GM21576 (cell line): ENCODE data around the gene RPL19.

Source experiments
- ATAC-seq: cut with Tn5 transposase; IDR thresholded peaks from one replicate; pipeline ENCODE4 v1.9.1; 2021; ENCODE audit warnings: mild to moderate bottlenecking, moderate library complexity; ENCODE audit not compliant: unreplicated experiment

Gene RPL19

DNA sequence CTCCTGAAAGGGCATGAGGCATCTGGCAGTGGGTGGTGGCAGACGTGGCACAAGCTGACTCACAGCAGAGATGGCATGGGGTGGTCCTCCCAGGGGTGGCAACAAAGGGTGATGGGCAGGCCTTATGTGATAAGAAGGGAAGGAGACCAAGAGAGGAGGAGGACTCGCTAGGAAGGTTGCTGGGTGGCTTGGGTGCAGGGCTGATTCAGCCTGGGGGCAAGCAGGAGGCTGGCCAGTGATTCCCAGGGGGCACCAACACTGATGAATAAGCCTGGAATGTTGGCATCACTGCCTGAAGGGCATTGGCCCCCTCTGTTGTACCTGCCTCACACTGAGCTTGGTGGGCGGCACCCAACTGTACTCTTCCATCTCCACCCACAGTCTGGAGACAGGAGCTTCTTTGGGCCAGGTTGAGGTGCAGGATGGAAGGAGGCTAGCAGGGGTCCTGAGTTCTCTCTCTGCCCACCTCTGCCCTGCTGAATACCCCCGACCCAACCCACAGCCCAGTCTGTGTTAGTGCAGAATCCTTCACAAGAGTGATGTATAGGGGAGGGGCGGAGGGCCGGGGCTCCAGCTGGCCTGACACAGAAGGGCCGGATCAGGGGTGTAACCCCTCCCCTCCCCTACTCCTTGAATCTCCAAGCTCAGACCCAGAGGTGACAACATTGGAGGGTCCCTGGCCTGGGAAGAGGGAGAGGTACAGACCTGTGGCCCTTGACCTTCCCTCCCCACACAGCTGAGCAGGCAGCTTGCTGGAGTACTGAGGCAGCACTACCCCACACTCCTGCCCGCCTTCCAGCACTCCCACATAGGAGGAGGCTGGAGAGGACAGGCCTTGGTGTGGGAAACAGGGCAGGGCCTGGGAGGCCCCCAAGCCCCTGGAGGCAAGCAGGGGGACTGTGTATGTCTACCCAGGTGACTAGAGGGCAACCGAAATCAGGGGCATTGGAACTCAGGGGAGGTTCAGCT, 23.1 kb downstream of the RPL19 start:
- ATAC-seq = no peak

DNA sequence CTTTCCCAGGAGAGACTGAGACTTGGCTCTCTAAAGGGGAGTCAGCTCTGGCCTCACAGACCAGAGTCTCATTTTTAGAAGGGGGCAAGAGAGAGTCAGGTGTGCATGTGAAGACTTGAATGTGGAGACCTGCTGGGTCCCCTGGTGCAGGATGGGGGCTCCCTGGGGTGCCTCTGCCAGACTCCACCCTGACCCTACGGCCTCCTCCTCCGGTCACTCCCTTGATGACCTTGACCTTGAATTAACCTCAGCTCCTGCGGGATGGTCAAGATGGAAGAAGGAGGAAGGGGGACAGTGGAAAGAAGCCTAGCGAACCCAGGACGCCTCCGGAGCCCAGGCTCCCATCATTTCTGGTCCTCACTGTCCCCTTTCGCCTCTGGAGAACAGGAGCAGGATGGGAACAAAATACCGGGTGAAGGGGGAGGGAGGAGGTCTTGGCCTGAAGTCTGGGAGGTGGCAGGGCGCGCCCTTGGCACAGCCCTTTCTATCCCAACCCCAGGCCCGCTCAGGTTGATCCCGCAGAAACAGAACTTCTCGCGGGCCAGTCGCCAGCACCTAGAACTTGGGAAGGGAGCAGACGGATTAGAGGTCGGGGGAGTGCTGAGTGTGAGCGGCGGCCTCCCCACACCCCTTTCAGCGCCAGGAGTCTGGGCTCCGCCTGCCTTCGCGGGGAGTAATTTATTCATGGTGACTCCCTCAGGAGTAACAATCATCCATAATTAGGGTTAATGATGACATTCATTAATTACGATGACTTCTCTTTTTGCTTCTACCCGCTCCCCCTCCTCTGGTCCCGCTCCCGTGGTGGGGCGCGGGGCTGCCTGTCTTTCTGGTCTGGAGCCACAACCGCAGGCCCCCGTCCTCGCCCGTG, 24.1 kb downstream of the RPL19 start:
- ATAC-seq = no peak

DNA sequence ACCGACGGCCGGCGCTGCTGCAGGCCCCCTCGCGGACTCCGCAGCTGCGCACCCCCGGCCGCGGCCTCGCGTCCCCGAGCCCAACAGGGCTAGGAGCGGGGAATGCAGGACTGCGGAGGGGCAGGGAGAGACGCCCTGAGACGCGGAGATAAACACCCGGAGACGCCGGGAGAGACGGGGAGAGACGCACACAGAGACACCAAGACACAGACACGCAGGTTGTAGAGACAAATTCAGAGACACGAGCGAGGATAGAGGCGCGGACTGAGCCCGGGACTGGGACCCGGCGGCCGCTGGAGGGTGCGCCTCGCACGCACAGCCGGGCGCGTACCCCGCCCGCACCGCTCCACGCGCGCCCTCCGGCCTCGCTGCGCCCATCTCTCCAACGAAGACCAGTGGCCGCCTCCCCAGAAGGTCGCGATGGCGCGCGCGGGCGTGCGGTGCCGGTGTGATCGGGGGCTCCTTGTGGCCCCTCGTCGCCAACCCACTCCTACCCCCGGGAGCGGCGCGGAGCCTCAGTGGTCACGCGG, 24.8 kb downstream of the RPL19 start:
- no peak for ATAC-seq

DNA sequence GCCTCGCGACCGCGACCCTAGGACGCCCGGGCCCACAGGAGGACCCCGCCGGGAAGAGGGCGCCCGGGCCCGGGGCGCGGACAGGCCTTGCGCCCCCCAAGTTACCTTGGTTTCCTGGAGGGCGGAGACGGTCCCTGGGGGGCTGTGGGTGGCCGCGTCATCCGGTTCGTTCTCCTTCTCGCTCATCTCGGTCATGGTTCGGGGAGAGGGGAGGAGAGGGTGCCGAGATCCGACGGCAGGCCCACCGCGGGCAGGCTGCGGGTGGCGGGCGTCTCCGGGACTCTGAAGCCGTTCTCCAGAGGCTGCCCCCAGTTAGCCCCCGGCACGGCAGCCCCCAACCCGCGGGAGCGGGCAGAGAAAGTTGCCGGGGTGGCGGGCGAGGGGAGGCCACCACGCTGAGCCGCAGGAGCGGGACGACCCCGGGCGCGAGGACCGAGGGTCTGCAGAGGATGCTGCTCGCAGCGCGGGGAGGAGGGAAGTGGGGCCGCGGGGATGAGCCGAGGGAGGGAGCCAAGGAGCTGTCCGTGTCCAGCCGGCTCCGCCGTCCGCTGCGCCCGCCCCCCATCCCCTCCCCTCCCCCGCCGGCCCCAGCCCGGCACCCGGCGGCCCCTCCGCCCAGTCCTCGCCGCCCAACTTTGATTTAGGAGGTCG, 25.4 kb downstream of the RPL19 start, which contains the start of gene STAC2:
STAC2 (minus strand) TSS at position 638 of the 651 bp plus-strand sequence; CDS start at position 195, 443 bp downstream.
- no peak for ATAC-seq

DNA sequence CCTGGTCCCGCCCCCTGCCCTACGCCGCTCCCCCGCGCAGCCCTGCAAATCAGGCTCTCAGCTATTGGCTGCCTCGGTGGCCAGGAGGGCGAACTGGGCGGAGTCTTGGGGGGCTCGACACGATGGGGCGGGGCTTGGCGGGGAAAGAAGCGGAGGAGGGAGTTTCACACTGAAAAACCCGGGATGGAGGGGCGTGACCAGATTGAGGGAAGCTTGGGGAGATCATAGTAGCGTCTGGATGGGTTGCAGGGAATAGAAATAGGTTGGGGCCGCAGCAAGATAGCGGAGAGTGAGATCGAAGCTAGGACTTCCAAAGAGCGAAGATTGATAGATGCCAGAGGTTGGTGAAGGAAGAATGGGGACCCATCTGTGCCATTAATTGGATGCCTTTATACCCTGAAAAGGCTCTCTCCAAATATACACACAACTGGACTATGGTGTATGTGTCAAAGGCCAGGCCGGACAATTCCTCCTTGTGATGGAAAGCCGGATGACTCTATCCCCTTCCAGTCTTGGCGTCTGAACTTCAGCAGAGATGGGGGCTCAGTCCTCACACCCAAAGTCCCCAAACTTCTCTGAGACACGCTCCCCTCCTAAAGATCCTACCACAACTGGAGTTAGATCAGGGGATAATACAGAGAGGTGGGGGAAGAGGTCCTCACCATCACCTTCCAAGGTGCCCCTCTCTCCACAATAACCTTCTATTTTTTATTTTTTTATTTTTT, 26.0 kb downstream of the RPL19 start:
- ATAC-seq = no peak

DNA sequence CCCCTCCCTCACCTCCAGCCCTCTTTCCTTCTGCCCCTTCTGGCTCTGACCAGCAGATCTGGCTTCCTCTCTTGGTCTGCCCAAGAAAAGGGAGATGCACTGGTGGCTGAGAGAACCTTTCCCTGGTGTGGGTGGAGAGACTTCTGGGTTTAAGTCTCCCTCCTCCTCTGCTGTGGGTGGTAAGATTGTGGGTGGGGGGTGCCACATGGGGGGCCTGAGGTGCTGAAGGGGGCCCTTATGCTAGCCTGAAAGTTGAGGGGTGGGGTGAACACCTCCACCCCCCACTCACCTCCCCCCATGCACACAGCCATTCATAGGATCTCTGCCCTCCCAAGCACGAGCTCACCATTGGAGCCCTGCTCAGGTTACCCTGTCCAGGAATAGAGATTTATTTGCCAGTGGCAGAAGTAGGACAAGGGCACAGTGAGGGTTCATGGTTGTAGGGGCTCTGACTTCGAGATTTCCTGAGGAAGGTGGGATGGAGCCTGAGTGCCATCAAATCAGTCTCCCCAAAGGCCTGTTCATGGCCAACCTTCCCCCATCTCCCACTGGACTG, 27.4 kb downstream of the RPL19 start:
- no peak for ATAC-seq

DNA sequence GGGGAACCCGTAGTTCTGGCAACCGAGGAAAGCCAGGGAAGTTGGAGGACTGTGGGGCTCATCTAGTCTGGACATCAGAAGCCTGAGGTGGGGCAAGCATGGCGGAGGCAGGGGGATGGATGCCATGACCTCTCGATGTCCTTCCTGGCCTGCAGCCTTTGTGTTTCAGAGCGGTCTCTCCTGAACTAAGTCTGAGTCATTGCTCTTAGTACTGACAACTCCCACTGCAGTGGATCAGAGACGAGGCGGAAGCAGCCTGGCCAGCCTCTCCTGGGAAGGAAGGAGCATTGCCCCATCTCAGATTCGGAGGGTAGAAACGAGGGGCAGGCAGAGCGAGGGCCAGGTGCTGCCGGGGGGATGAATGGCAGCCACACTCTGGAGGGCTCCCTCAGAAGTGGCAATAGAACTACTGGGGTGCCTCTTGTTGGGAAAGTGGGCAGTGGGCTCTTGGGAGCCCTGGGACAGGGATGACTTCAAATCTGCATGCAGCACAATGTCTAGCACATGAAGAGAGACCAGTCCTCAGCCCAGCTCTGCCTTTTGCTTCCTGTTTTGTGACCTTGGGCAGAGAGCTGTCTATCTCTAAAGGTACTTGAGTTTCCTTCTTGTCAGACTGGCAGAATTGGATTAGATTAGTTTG, 29.3 kb downstream of the RPL19 start:
- ATAC-seq = no peak

DNA sequence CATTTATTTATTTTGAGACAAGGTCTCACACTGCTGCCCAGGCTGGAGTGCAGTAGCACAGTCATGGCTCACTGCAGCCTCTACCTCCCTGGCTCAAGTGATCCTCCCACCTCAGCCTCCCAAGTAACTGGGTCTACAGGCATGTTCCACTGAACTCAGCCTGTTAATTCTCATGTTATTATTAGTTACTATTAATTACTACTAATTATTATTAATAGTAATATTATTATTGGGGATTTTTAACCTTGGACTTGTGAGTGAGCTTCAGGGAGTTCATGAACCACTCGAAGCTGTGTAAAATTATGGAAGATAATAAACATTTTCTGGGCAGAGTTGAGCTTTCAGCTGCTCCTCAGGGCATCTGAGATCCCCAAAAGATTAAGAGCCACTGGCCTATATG, 30.3 kb downstream of the RPL19 start:
- no peak for ATAC-seq

DNA sequence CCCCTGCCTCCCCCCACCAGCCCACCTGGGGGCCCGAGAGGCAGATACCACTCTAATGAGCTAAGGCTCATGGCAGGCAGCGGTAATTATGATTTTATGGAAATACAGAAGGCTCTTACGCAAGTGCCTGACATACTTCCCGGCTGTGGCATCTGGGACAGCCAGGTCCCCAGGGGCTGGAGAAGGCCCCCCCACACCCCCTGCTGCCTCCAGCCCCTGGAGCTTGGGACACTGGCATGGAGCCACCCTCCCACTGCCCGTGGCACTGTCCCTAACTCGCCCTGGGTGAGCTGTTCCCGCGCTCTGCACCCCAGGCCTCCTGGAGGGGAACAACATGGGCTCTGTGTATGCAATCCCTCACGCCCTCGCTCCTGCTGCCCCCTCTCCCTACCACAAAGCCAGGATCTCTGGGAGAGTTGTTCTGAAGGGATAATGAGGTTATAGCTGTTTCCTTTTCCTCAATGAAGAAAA, 31.0 kb downstream of the RPL19 start:
- no peak for ATAC-seq

DNA sequence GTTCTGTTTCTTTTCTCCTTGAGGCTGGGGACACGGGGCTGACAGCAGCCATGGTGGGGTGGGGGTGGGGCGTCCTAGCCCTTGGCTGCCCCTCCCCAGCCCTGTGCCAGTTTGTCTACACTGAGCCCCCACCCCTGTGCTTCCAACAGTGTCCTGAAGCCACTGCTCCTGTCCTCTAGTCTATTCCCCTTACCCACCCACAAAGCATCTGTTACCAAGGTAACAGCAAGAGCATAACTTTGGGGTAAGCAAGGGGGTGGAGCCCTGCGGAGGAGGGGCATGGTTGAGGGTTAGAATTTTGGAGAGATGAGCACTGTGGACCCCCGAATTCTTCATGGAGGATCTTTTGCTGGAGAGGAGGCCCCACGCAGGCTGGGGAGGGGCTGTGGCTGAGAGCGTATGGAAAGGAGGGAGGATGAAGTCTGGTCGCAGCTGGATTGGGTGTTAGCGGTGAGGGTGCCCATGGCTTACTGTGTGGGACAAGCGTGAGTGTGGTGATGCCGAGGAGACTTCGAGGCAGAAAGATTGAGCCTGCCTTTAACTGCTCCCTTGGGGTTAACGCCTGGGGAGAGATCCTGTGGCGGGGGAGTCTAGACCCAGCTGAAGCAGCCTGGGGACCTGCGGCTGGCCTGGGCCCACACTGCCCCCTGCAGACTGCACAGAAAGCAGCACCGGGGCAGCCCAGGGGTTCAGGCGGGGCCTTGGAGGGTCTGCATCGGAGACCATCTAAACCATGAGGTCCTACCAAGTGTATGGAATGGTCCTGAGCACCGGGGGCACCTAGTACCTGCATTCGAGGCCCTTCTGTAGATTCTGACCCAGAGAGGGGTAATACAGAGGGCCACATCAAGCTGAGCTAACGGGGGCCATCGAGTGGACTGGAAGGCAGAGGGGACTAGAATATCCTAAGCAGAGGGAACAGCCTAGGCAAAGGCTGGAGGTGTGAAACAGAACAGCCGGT, 31.8 kb downstream of the RPL19 start:
- ATAC-seq = no peak

DNA sequence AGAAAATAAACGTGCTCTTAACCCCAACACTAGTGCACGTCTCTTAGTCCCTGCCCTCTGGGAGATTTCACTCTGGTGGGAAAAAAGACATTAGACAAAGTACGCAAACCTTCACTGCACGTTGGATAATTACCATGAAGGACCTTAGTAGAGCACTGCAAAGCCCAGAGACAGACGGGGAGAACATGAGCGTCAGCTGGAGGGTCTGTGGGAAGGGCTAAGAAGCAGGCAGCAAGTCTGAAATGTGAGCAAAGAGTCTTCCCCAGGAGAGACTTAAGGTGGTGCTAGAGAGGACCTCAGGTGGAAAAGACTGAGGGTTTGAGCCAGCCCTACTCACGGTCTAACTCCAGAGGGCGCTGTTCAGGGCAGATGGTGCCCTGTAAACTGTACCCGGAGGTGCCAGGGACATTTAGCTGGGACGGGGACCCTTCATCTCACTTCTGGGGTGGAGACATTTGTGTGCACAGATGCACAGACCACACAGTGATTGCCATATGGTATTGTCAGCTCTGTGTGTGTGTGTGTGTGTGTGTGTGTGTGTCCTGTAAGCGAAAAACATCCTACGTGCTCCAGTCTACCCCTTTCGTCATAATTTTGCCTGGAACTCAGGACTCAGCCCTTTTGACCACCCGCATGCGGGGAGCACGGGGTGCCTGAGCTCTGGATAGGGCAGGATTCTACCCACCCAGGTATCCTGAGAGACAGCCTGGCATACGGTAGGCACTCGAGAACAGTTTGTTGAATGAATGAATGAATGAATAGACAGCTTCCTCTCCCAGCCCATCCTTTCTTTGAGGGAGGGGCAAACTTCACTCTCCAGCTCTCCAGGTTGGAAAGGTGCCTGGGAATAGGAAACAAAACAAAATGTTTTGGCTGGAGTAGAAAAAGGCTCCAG, 35.7 kb downstream of the RPL19 start:
- ATAC-seq = no peak

DNA sequence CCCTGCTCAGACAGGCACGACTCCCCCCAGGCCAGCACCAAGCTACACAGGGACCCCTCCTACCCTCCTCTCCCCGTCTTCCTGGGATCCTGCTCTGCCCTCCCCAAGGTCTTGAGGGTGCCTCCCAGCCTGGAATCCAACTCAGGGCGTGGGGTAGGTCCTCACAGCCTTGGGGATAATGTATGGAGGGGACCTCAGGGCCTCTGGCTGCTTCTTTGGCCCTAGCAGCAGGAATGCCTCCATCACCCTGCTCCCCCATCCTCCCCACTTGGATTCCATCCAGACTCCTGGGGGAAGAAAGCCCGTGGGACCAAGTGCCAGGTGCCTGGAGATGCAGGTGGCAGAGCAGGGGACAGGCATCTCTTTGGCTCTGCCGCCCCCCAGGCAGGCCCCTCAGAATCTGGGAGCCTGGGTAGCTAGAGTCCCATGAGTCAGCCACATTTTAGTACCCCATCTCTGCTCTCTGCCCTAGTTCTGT, 36.4 kb downstream of the RPL19 start:
- no peak for ATAC-seq

DNA sequence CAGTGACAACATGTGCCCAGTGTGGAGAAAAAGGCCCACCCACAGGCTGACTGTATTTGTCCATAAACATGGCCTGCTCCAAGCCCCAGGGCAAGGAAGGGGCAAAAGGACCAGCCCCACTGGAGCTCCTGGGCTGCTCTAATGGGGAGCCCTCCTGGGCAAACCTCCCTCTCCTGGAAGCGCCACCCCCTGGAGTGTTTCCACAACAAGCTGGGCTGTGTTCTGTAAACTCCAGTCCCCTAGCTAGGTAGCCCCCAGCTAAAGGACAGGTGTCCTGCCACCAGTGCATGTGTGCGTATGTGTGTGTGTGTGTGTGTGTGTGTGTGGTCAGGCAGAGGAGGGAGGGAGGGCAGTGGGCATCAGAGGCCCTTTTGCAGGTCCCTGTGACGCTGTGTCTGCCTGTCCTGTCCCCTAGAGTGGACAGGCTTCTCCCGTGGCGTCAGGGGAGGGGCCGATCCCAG, 36.9 kb downstream of the RPL19 start:
- no peak for ATAC-seq

DNA sequence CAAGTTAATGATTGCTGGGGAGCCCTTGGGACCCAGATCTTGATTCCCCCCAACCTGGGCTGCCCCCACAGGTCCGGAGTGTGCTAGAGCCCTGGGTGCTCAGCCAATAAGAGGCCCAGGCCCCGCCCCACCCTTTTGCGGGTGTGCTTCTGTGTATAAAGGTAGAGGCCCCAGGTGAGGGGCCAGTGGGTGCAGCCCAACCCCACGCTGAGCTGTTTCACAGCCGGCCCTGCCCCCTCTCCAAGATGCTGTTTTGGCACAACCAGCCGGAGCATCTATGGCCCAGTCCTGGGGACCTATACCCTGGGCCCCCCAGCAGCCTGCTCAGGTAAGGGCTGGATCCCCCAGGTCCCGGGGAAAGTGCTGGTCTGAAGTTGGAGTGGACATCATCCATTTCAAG, 37.5 kb downstream of the RPL19 start:
- no peak for ATAC-seq

DNA sequence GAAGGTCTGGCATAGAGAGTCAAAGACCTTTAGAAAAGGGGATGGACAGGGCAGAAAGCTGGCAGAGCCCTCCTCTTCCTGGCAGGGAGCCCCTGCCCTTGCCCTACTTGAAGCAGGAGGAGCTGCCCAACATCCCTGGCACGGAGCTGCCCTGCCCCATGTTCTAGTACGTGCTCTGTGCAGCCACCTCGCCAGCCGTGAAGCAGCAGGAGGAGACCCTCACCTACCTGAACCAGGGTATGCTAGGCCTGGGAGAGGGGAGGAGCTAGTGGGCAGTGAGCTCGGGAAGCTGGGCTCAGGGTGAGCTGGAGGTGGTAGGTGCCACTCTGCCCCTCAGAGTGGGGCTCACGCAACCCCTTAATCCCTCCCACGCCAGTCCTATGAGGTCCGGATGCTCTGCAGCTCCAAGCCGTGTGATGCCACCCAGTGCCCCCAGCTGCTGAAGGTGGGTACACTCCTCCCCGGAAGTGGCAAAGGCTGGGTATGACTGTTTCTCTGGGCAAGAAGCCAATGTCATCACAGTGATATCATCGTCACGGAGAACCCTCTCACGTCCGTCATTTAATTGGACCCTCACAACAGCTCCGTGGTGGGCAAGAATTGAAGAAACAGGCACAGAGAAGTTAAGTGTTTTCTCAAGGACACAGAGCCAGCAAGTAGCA, 38.4 kb downstream of the RPL19 start:
- no peak for ATAC-seq

DNA sequence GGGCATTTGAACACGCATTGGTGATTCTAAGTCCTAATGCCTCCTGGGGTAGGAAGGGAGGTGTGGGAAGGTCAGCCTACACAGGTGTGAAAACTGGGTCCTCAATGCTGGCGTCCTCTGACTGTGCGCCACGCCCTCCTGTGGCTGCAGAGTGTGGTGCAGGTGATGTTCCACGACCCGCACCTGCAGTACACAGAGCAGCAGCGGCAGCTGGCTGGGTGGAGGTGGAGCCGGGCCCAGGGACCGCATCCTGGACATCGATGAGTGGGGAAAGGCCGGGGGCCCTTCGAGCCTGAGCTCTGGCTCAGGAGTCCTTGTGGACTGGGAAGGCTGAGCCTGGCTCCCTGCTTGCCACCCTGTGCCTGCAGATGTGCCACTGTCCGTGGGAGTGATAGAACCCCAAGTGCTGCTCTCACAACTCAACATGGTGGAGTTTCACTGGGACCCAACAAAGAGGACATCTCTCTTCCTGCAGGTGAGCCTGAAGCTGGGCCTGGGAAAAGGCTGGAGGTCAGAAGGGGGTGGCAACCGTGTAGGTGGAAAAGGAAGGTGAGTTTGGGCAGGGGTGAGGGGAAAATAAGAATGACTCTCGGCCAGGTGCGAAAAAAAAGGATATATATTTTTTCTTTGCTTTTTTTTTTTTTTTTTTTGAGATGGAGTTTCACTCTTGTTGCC, 39.7 kb downstream of the RPL19 start:
- ATAC-seq = no peak
